Right atrium auricular region (tissue), 2 donors: ENCODE data around the gene DOCK1. TPM values are rescaled to one million over a fixed set of nuclear protein-coding genes. Genes with fewer than 3 reads are reported as not detected.
"Not testable (repeated sequence)": the region's sequence is repeated elsewhere in the genome, so short reads cannot be mapped to it uniquely, and the experiment has no call there.

Experiments used
- DNase-seq: peaks from one replicate; pipeline ENCODE4 v3.0.0-alpha.2; 2019; ENCODE audit warnings: low spot score
- H3K27ac ChIP-seq, 2 donors: fragments of 200-600 bp; sonication (generic); 1 replicate in 1 of 2; 2 replicates in 1 of 2; pipeline ENCODE4 v1.5.1; 2016 to 2019
- H3K27me3 ChIP-seq, 2 donors: fragments of 200-600 bp; sonication (generic); one replicate each; pipeline versions ENCODE4 v1.5.1 to v1.6.0; 2017 to 2019
- H3K36me3 ChIP-seq: fragments of 200-600 bp; sonication (generic); one replicate; pipeline ENCODE4 v1.5.1; 2016
- H3K4me1 ChIP-seq, 2 donors: fragments of 200-600 bp; sonication (generic); one replicate each; pipeline versions ENCODE4 v1.5.1 to v1.6.0; 2017 to 2019
- H3K4me3 ChIP-seq, 2 donors: fragments of 200-600 bp; sonication (generic); 1 replicate in 1 of 2; 2 replicates in 1 of 2; pipeline ENCODE4 v1.5.1; 2017 to 2019; ENCODE audit warnings: mild to moderate bottlenecking in 1 of 2, moderate library complexity in 1 of 2
- H3K9me3 ChIP-seq, 2 donors: fragments of 200-600 bp; sonication (generic); one replicate each; pipeline ENCODE4 v1.5.1; 2019
- total RNA-seq, 2 donors: library from RNA; depleted of rRNA; stranded (reverse); fragments of >200 nt; gene quantifications; one replicate each; pipeline ENCODE4 v1.1.0, GENCODE V29; 2016
- TF ChIP-seq, protein P1 (sequence below), 2 donors: fragments of 200-600 bp; sonication (generic); IDR thresholded peaks; one replicate each; pipeline ENCODE4 v1.5.1; 2019; ENCODE audit warnings: antibody characterized with exemption in 2 of 2

Gene DOCK1
- total RNA-seq, 2 donors from 2014 or later: 13.0 to 16.8 TPM

DNA sequence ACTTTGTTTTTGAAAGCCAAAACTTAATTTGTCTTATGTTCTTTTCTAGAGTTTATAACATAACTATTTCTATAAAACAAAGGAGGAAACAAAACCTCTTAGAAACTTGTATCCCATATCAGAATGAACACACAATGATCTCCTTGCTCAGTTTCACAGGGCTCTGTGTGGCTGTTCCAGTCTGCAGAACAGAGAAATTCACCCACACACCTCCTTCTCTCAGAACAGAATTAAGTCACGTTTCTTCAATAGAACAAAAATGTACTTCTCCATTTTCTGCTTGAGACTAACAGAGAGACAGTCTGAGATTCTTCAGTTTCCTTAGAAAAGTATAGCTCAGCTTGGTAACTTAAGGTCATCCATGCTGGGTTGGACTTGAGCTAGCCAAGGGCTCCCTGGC, 15.8 kb upstream of the DOCK1 start:
- Histone ChIP-seq H3K27ac (no peak overlapping the region), H3K4me3 (no peak overlapping the region), H3K4me1 (no peaks in the 10 kb centered on the region), H3K27me3 (no peaks in the 10 kb centered on the region), H3K9me3 (no peaks in the 10 kb centered on the region), H3K36me3 (no peaks in the 10 kb centered on the region)
- TF ChIP-seq, protein P1, sequence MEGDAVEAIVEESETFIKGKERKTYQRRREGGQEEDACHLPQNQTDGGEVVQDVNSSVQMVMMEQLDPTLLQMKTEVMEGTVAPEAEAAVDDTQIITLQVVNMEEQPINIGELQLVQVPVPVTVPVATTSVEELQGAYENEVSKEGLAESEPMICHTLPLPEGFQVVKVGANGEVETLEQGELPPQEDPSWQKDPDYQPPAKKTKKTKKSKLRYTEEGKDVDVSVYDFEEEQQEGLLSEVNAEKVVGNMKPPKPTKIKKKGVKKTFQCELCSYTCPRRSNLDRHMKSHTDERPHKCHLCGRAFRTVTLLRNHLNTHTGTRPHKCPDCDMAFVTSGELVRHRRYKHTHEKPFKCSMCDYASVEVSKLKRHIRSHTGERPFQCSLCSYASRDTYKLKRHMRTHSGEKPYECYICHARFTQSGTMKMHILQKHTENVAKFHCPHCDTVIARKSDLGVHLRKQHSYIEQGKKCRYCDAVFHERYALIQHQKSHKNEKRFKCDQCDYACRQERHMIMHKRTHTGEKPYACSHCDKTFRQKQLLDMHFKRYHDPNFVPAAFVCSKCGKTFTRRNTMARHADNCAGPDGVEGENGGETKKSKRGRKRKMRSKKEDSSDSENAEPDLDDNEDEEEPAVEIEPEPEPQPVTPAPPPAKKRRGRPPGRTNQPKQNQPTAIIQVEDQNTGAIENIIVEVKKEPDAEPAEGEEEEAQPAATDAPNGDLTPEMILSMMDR (IDR thresholded peaks at IDR 0.05): no peak
- no peak for DNase-seq

DNA sequence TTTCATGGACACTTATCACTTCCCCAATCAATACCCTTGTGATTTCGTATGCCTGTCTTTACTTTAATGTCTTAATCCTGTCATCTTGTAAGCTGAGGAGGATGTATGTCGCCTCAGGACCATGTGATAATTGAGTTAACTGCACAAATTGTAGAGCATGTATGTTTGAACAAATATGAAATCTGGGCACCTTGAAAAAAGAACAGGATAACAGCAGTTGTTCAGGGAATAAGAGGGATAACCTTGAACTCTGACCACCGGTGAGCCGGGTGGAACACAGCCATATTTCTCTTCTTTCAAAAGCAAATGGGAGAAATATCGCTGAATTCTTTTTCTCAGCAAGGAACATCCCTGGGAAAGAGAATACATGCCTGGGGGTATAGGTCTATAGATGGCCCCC, 14.4 kb upstream of the DOCK1 start:
- H3K9me3 ChIP-seq, H3K36me3 ChIP-seq, H3K27me3 ChIP-seq, H3K4me3 ChIP-seq, H3K27ac ChIP-seq, H3K4me1 ChIP-seq, DNase-seq: not testable (repeated sequence)

DNA sequence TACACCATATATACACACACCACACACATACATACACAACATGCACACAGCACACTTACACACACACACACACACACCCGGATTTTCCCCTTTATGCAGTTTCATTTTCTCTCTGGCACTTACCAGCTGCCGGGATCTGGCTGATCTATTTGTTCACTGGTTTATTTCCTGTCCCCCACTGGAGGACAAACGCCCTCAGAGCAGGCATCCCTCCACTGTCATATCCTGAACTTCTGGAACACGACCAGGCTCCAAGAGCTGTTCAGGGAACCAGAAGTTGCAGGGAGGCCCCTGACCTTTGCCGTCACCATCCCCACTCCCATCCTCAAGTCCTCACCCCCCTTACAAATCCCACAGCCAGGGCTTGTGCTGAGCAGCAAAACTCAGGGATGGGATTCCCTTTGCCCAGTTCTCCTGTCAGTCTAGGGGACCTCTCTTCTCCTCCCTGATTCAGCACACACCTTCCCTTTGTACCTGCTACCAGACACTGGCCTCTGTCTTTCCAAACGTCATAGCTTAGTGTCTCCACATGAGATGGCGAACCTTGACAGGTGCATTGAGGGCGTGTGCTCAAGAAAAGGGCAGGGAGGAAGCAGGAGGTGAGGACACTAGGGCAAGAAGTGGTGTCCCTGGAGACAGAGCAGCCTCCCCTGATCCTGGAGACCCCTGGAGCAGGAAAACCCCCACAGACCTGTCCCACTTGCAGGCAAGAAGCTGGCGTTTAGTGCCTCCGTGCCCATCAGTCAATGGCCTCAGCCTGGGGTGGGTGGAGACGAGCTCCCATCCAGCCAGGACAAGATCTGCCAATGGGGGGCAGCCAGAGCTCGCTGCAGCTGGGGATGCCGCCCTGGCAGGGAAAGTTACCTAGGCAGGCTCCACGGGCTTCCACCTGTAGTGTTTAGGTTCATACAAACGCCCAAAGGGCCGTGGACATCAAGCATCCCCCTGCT, 12.7 kb upstream of the DOCK1 start:
- H3K4me1 ChIP-seq: no peaks in the 10 kb centered on the region
- H3K4me3 ChIP-seq: no peak overlapping the region
- no peak overlapping the region for H3K27ac ChIP-seq
- TF ChIP-seq, protein P1 (IDR thresholded peaks at IDR 0.05): no peak
- peaks cover 0 to under 1% of the 10 kb centered on the region in 2 donors for H3K9me3 ChIP-seq
- H3K27me3 ChIP-seq: no peaks in the 10 kb centered on the region
- DNase-seq: no peak
- no peaks in the 10 kb centered on the region for H3K36me3 ChIP-seq

DNA sequence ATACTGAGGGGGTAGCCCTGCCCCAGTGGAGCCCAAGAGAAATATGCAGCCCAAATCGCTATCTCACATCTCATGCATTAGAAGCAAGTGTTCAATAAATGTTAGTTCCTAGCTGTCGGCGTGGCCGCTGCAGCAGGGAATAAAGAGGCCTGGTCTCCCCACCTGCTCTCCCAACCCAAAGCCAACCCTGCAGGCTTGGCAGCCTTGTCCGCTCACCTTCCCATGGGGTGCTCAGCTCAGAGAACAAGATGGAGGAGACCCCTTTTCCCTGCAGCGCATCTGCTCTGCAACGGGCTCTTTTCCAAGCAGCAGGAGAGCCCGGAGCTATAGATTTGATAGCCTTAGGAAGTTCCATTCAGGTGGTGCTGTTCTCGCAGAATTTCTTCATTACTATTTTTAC, 12.0 kb upstream of the DOCK1 start:
- no peak overlapping the region for H3K4me3 ChIP-seq
- no peak for DNase-seq
- H3K27me3 ChIP-seq: no peaks in the 10 kb centered on the region
- H3K4me1 ChIP-seq: no peaks in the 10 kb centered on the region
- H3K9me3 ChIP-seq: peaks cover 0 to 8% of the 10 kb centered on the region in 2 donors
- TF ChIP-seq, protein P1 (IDR thresholded peaks at IDR 0.05): no peak
- no peaks in the 10 kb centered on the region for H3K36me3 ChIP-seq
- H3K27ac ChIP-seq: no peak overlapping the region

DNA sequence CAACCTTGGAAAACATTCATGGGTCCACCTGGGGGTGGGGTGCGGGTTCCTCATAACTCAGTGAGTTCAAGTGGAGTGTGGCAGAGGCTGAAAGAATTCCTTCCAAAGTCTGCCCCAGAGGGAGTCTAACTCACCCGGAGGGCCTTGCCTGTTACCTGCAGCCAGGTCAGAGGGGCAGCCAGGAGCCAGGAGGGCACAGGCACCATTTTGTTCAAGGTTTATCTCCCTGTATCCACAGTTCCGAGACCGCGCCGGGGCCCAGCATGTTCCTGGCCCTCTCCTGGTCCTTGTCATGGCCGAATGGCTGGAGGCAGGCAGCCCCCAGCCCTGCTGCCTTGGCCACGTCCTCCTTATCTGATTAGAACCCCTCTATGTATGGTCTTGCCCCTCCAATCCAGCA, 11.4 kb upstream of the DOCK1 start:
- Histone ChIP-seq H3K27ac (no peak overlapping the region), H3K36me3 (no peaks in the 10 kb centered on the region), H3K9me3 (peaks cover 0 to 14% of the 10 kb centered on the region in 2 donors), H3K4me1 (no peaks in the 10 kb centered on the region), H3K4me3 (no peak overlapping the region), H3K27me3 (no peaks in the 10 kb centered on the region)
- TF ChIP-seq, protein P1 (IDR thresholded peaks at IDR 0.05): no peak
- DNase-seq: no peak

DNA sequence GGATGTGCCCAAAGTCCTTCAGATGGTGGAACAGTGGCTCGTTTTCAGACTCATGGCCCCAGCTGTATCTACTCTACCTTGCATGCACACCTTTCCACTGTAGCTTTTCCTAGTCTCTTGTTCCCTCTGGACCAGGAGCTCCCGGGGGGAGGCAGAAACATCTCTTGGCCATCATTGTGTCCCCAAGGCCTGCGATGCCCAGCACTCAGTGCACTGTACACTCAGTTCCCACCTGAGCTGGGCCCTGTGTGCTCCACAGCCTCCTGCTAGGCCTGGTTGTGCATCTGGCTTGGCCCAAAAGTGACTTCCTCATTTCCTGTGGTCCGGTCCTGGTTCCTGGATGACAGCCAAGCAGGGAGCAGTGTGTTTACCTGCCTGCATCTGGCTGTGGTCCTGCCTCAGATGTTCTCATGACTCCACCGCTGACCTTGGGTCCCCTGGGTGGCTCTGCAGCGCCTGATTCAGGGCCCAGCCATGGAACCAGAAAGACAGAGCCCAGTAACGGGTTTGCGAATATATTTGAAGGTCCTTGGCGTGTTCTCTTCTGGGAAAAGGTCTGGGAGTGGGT, 9.9 kb upstream of the DOCK1 start:
- Histone ChIP-seq H3K4me1 (no peaks in the 10 kb centered on the region), H3K36me3 (no peaks in the 10 kb centered on the region), H3K27ac (no peak overlapping the region), H3K27me3 (no peaks in the 10 kb centered on the region), H3K4me3 (no peak overlapping the region), H3K9me3 (peaks cover 0 to 16% of the 10 kb centered on the region in 2 donors)
- TF ChIP-seq, protein P1 (IDR thresholded peaks at IDR 0.05): no peak
- DNase-seq: no peak
